ENCODE measurements around the gene MTMR4. TPM values are rescaled to one million over a fixed set of nuclear protein-coding genes. Genes with fewer than 3 reads are reported as not detected.
"Not testable (repeated sequence)": the region's sequence is repeated elsewhere in the genome, so short reads cannot be mapped to it uniquely, and the experiment has no call there.

Gene MTMR4
- total and polyA plus RNA-seq, 2 experiments from 2014 or later = 25.2 to 47.8 TPM

- WGBS (ENCODE audit: low lambda C conversion rate, missing lambda C conversion rate) = 90% methylated on average over 21 of the region's 26 CpGs
- TF ChIP-seq EZH2phosphoT487 (IDR thresholded peaks at IDR 0.05; ENCODE audit: low read depth, severe bottlenecking, unreplicated experiment) = no peak
- H3K9me3 ChIP-seq (ENCODE audit: low read depth) = no peaks in the 10 kb centered on the region
- no peaks in the 10 kb centered on the region for H3K79me2 ChIP-seq
- no peak overlapping the region for H3K27ac ChIP-seq
- H3K36me3 ChIP-seq (replicated peaks; ENCODE audit: insufficient read depth, low read depth) = no peaks in the 10 kb centered on the region
- H2AFZ ChIP-seq = no peak overlapping the region
- H3K27me3 ChIP-seq = no peaks in the 10 kb centered on the region
- H3K4me2 ChIP-seq = no peak overlapping the region
- DNase-seq (ENCODE audit: low spot score) = no peak
- no peaks in the 10 kb centered on the region for H3K9me2 ChIP-seq (replicated peaks; ENCODE audit: insufficient read depth)
- no peak overlapping the region for H3K4me3 ChIP-seq
- H3K4me1 ChIP-seq (ENCODE audit: insufficient read depth) = peaks cover 5% of the 10 kb centered on the region
- H4K20me1 ChIP-seq (ENCODE audit: insufficient read depth, poor library complexity, severe bottlenecking) = no peaks in the 10 kb centered on the region
These were observed 26.0 kb downstream of the MTMR4 start for GRCh38 chr17:58488428-58488890.

GRCh38 chr17:58487589-58488427 lies 26.6 kb downstream of the MTMR4 start, which contains the start of gene HSF5:
HSF5 (minus strand) TSS chr17:58488408; CDS start chr17:58488274, 134 bp downstream.
- H2AFZ ChIP-seq = no peak within 1 kb of the TSS

GRCh38 chr17:58484600-58484999 lies 29.8 kb downstream of the MTMR4 start:
- Histone ChIP-seq H3K9me3 (ENCODE audit: low read depth) (no peaks in the 10 kb centered on the region), H3K9me2 (replicated peaks; ENCODE audit: insufficient read depth) (no peaks in the 10 kb centered on the region), H2AFZ (no peak overlapping the region), H3K4me3 (no peak overlapping the region), H3K79me2 (no peaks in the 10 kb centered on the region), H4K20me1 (ENCODE audit: insufficient read depth, poor library complexity, severe bottlenecking) (no peaks in the 10 kb centered on the region), H3K36me3 (replicated peaks; ENCODE audit: insufficient read depth, low read depth) (no peaks in the 10 kb centered on the region), H3K27ac (no peak overlapping the region), H3K27me3 (no peaks in the 10 kb centered on the region), H3K4me1 (ENCODE audit: insufficient read depth) (peaks cover 5% of the 10 kb centered on the region), H3K4me2 (no peak overlapping the region)
- 78% methylated on average over 3 of the region's 3 CpGs for WGBS (ENCODE audit: low lambda C conversion rate, missing lambda C conversion rate)
- no peak for DNase-seq (ENCODE audit: low spot score)
- no peak for TF ChIP-seq EZH2phosphoT487 (IDR thresholded peaks at IDR 0.05; ENCODE audit: low read depth, severe bottlenecking, unreplicated experiment)
- TF ChIP-seq CTCF (IDR thresholded peaks at IDR 0.05; ENCODE audit: poor library complexity) = no peak
- TF ChIP-seq EZH2 (IDR thresholded peaks at IDR 0.05; ENCODE audit: borderline replicate concordance) = no peak

More at GRCh38 chr17:58487589-58488427, 26.6 kb downstream of the MTMR4 start, which contains the start of gene HSF5:
- TF ChIP-seq EZH2phosphoT487 (IDR thresholded peaks at IDR 0.05; ENCODE audit: low read depth, severe bottlenecking, unreplicated experiment) (no peak), EZH2 (IDR thresholded peaks at IDR 0.05; ENCODE audit: borderline replicate concordance) (no peak), CTCF (IDR thresholded peaks at IDR 0.05; ENCODE audit: poor library complexity) (no peak)
- no peak for DNase-seq (ENCODE audit: low spot score)
- no peaks in the 10 kb centered on the region for H3K9me2 ChIP-seq (replicated peaks; ENCODE audit: insufficient read depth)
- no peaks in the 10 kb centered on the region for H3K79me2 ChIP-seq
- H3K9me3 ChIP-seq (ENCODE audit: low read depth) = no peaks in the 10 kb centered on the region
- no peak within 1 kb of the TSS for H3K4me3 ChIP-seq
- no peak within 1 kb of the TSS for H3K4me2 ChIP-seq
- no peaks in the 10 kb centered on the region for H3K36me3 ChIP-seq (replicated peaks; ENCODE audit: insufficient read depth, low read depth)
- 87% methylated on average over 49 of the region's 98 CpGs for WGBS (ENCODE audit: low lambda C conversion rate, missing lambda C conversion rate)
- peaks cover 5% of the 10 kb centered on the region for H3K4me1 ChIP-seq (ENCODE audit: insufficient read depth)
- H3K27ac ChIP-seq = no peak within 1 kb of the TSS
- H4K20me1 ChIP-seq (ENCODE audit: insufficient read depth, poor library complexity, severe bottlenecking) = no peaks in the 10 kb centered on the region
- H3K27me3 ChIP-seq = no peaks in the 10 kb centered on the region

GRCh38 chr17:58481798-58482197 lies 32.6 kb downstream of the MTMR4 start:
- not testable (repeated sequence) for H3K79me2 ChIP-seq; H3K27me3 ChIP-seq; H4K20me1 ChIP-seq (ENCODE audit: insufficient read depth, poor library complexity, severe bottlenecking); H3K4me1 ChIP-seq (ENCODE audit: insufficient read depth); DNase-seq (ENCODE audit: low spot score); H3K9me2 ChIP-seq (replicated peaks; ENCODE audit: insufficient read depth); H2AFZ ChIP-seq; H3K9me3 ChIP-seq (ENCODE audit: low read depth); H3K36me3 ChIP-seq (replicated peaks; ENCODE audit: insufficient read depth, low read depth); H3K4me2 ChIP-seq; H3K27ac ChIP-seq; H3K4me3 ChIP-seq
- WGBS (ENCODE audit: low lambda C conversion rate, missing lambda C conversion rate) = 92% methylated on average over 5 of the region's 5 CpGs
